ENCODE results near the gene OTOGL. TPM values are rescaled to one million over a fixed set of nuclear protein-coding genes. Genes with fewer than 3 reads are reported as not detected.
"Not testable (repeated sequence)": the region's sequence is repeated elsewhere in the genome, so short reads cannot be mapped to it uniquely, and the experiment has no call there.

OTOGL gene
- total RNA-seq, 2 experiments from 2014 or later, result not detected

- Mint-ChIP-seq H3K27ac (no peak overlapping the region), H3K9me3 (no peaks in the 10 kb centered on the region), H3K4me1 (no peaks in the 10 kb centered on the region), H3K27me3 (no peaks in the 10 kb centered on the region), H3K36me3 (ENCODE audit: low read depth) (no peaks in the 10 kb centered on the region), H3K4me3 (no peak overlapping the region)
- ChIA-PET POLR2A (no interaction called here), CTCF (no interaction called here)
- DNase-seq, result no peak
Observed at GRCh38 chr12:80291108-80291754, 191.9 kb downstream of the OTOGL start.

DNA sequence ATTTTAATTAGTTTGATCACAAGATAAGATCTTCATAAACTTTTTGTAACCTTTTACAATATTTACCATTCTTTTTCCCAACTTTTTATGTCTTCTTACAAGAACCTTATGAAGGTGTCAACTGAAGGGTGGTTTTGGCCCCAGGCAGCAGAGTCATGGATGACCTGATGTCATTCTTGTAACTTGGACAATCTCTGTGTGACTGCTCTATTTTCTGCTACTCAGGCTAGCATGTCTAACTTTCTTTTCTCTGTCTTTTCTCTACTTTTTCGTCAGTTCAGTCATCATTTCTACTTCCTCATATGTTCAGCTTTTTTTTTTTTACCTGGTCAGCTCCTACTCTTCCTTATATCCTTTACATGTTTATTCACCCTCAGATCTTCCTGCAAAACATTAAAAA lies 194.0 kb downstream of the OTOGL start:
- CTCF ChIA-PET, result interaction anchor here (0.6 kb wide), 1 partner anchor 113 kb away, joined by 4 read pairs; no protein-coding TSS in a partner anchor
- H3K9me3 Mint-ChIP-seq, result no peaks in the 10 kb centered on the region
- H3K27me3 Mint-ChIP-seq, result no peaks in the 10 kb centered on the region
- no peak overlapping the region for H3K4me3 Mint-ChIP-seq
- POLR2A ChIA-PET, result no interaction called here
- no peak overlapping the region for H3K27ac Mint-ChIP-seq
- no peaks in the 10 kb centered on the region for H3K36me3 Mint-ChIP-seq (ENCODE audit: low read depth)
- no peak for DNase-seq
- no peaks in the 10 kb centered on the region for H3K4me1 Mint-ChIP-seq

GRCh38 chr12:80293759-80294158 lies 194.4 kb downstream of the OTOGL start:
- no peak overlapping the region for H3K27ac Mint-ChIP-seq
- H3K4me1 Mint-ChIP-seq, result no peaks in the 10 kb centered on the region
- no peak for DNase-seq
- H3K36me3 Mint-ChIP-seq (ENCODE audit: low read depth), result no peaks in the 10 kb centered on the region
- no peak overlapping the region for H3K4me3 Mint-ChIP-seq
- H3K27me3 Mint-ChIP-seq, result no peaks in the 10 kb centered on the region
- POLR2A ChIA-PET, result no interaction called here
- CTCF ChIA-PET, result interaction anchor here (0.6 kb wide), 1 partner anchor 113 kb away, joined by 4 read pairs; no protein-coding TSS in a partner anchor
- no peaks in the 10 kb centered on the region for H3K9me3 Mint-ChIP-seq

DNA sequence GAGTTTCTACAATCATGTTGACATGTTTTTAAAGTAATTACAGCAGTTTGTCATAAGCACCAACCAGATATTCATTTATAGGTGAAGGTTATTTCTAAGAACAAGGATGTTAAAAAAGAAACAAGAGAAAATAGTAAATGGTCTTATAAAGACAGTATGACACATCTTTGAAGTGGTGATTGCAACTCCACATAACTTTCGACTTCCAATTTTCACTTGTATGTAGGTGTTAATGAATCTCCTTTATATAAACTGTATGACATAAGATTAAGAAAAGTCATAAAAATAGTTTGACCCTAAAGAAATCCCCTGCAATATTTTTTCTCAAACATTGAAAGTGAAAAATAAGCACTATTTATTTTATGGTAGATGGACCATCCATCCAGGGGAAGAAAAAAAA lies 199.9 kb downstream of the OTOGL start:
- H3K4me1 Mint-ChIP-seq, result no peaks in the 10 kb centered on the region
- CTCF ChIA-PET, result no interaction called here
- no peak for DNase-seq
- H3K27ac Mint-ChIP-seq, result no peak overlapping the region
- POLR2A ChIA-PET, result no interaction called here
- no peaks in the 10 kb centered on the region for H3K36me3 Mint-ChIP-seq (ENCODE audit: low read depth)
- H3K27me3 Mint-ChIP-seq, result no peaks in the 10 kb centered on the region
- H3K4me3 Mint-ChIP-seq, result no peak overlapping the region
- no peaks in the 10 kb centered on the region for H3K9me3 Mint-ChIP-seq

GRCh38 chr12:80299976-80300375 lies 200.6 kb downstream of the OTOGL start:
- H3K4me1 Mint-ChIP-seq, result no peaks in the 10 kb centered on the region
- no peaks in the 10 kb centered on the region for H3K9me3 Mint-ChIP-seq
- ChIA-PET CTCF (no interaction called here), POLR2A (no interaction called here)
- H3K4me3 Mint-ChIP-seq, result no peak overlapping the region
- no peak for DNase-seq
- no peaks in the 10 kb centered on the region for H3K36me3 Mint-ChIP-seq (ENCODE audit: low read depth)
- H3K27ac Mint-ChIP-seq, result no peak overlapping the region
- H3K27me3 Mint-ChIP-seq, result no peaks in the 10 kb centered on the region

GRCh38 chr12:80307436-80307835 lies 208.1 kb downstream of the OTOGL start:
- H3K27me3 Mint-ChIP-seq; H3K36me3 Mint-ChIP-seq (ENCODE audit: low read depth); POLR2A ChIA-PET; DNase-seq; H3K4me3 Mint-ChIP-seq; H3K4me1 Mint-ChIP-seq; H3K27ac Mint-ChIP-seq; H3K9me3 Mint-ChIP-seq; CTCF ChIA-PET: not testable (repeated sequence)

- CTCF ChIA-PET, result no interaction called here
- H3K9me3 Mint-ChIP-seq, result no peaks in the 10 kb centered on the region
- no peak overlapping the region for H3K27ac Mint-ChIP-seq
- no peaks in the 10 kb centered on the region for H3K4me1 Mint-ChIP-seq
- POLR2A ChIA-PET, result no interaction called here
- no peak overlapping the region for H3K4me3 Mint-ChIP-seq
- no peak for DNase-seq
- H3K27me3 Mint-ChIP-seq, result no peaks in the 10 kb centered on the region
- no peaks in the 10 kb centered on the region for H3K36me3 Mint-ChIP-seq (ENCODE audit: low read depth)
Observed at GRCh38 chr12:80313209-80313608, 213.9 kb downstream of the OTOGL start.

- ChIA-PET CTCF (no interaction called here), POLR2A (no interaction called here)
- H3K9me3 Mint-ChIP-seq, result no peaks in the 10 kb centered on the region
- no peak overlapping the region for H3K4me3 Mint-ChIP-seq
- no peaks in the 10 kb centered on the region for H3K4me1 Mint-ChIP-seq
- no peaks in the 10 kb centered on the region for H3K36me3 Mint-ChIP-seq (ENCODE audit: low read depth)
- no peak overlapping the region for H3K27ac Mint-ChIP-seq
- no peak for DNase-seq
- H3K27me3 Mint-ChIP-seq, result no peaks in the 10 kb centered on the region
Observed at GRCh38 chr12:80314741-80315140, 215.4 kb downstream of the OTOGL start.

GRCh38 chr12:80316222-80316621 lies 216.9 kb downstream of the OTOGL start:
- no peaks in the 10 kb centered on the region for H3K4me1 Mint-ChIP-seq
- ChIA-PET CTCF (no interaction called here), POLR2A (no interaction called here)
- no peaks in the 10 kb centered on the region for H3K9me3 Mint-ChIP-seq
- H3K36me3 Mint-ChIP-seq (ENCODE audit: low read depth), result no peaks in the 10 kb centered on the region
- no peaks in the 10 kb centered on the region for H3K27me3 Mint-ChIP-seq
- H3K4me3 Mint-ChIP-seq, result no peak overlapping the region
- H3K27ac Mint-ChIP-seq, result no peak overlapping the region
- DNase-seq, result no peak

DNA sequence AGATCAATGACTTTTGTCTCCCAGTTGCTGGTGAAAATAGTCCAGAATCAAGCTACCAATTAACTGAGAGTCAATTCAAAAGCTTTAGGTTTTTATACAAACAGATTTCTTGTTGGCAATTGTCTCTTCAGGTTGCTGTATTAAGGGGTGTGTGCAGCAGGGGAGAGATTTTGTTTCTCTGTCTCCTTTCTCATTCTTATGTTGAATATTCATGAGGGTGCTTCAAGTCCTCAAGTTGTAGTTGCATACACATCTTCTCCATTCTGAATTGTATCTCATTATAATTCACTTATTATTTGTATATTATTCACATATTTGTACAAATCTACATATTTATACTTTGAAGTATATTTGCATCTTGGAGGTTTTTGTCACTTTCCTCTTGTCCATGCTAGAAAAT lies 218.0 kb downstream of the OTOGL start:
- H3K4me1 Mint-ChIP-seq, result no peaks in the 10 kb centered on the region
- ChIA-PET CTCF (no interaction called here), POLR2A (no interaction called here)
- H3K27ac Mint-ChIP-seq, result no peak overlapping the region
- H3K9me3 Mint-ChIP-seq, result no peaks in the 10 kb centered on the region
- no peak overlapping the region for H3K4me3 Mint-ChIP-seq
- no peaks in the 10 kb centered on the region for H3K36me3 Mint-ChIP-seq (ENCODE audit: low read depth)
- DNase-seq, result no peak
- no peaks in the 10 kb centered on the region for H3K27me3 Mint-ChIP-seq

- ChIA-PET POLR2A (no interaction called here), CTCF (no interaction called here)
- no peaks in the 10 kb centered on the region for H3K4me1 Mint-ChIP-seq
- DNase-seq, result no peak
- H3K27me3 Mint-ChIP-seq, result no peaks in the 10 kb centered on the region
- H3K4me3 Mint-ChIP-seq, result no peak overlapping the region
- no peaks in the 10 kb centered on the region for H3K36me3 Mint-ChIP-seq (ENCODE audit: low read depth)
- H3K9me3 Mint-ChIP-seq, result no peaks in the 10 kb centered on the region
- no peak overlapping the region for H3K27ac Mint-ChIP-seq
Observed at GRCh38 chr12:80317899-80318298, 218.6 kb downstream of the OTOGL start.

- H3K27me3 Mint-ChIP-seq, result no peaks in the 10 kb centered on the region
- POLR2A ChIA-PET, result no interaction called here
Observed at GRCh38 chr12:80320121-80320678, 220.9 kb downstream of the OTOGL start.

DNA sequence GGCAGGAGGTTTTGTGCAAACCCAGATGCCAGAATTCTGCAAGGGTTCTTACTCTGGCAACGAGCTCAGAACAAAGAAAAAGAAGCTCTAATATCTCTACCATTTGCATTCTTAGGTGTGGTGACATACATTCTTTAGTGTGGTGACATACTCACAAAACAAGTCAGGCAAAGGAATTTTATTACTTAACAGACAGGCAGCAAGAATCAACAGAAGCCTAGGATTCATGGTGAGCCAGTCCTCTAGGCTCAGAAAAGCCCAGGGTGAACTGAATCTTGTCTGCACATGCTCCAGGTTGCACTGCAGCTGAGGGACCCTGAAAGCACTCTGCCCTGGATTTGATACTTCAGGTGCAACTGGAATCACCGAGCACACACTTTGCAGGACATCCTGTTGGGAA lies 222.3 kb downstream of the OTOGL start:
- no peaks in the 10 kb centered on the region for H3K9me3 Mint-ChIP-seq
- ChIA-PET POLR2A (no interaction called here), CTCF (no interaction called here)
- H3K27me3 Mint-ChIP-seq, result no peaks in the 10 kb centered on the region
- H3K36me3 Mint-ChIP-seq (ENCODE audit: low read depth), result no peaks in the 10 kb centered on the region
- no peak overlapping the region for H3K4me3 Mint-ChIP-seq
- DNase-seq, result no peak
- no peaks in the 10 kb centered on the region for H3K4me1 Mint-ChIP-seq
- no peak overlapping the region for H3K27ac Mint-ChIP-seq

More at GRCh38 chr12:80320121-80320678, 220.9 kb downstream of the OTOGL start:
- no peak for DNase-seq
- H3K4me3 Mint-ChIP-seq, result no peak overlapping the region
- CTCF ChIA-PET, result no interaction called here
- no peaks in the 10 kb centered on the region for H3K9me3 Mint-ChIP-seq
- H3K36me3 Mint-ChIP-seq (ENCODE audit: low read depth), result no peaks in the 10 kb centered on the region
- no peak overlapping the region for H3K27ac Mint-ChIP-seq
- H3K4me1 Mint-ChIP-seq, result no peaks in the 10 kb centered on the region

- Mint-ChIP-seq H3K9me3 (no peaks in the 10 kb centered on the region), H3K4me3 (no peak overlapping the region), H3K27ac (no peak overlapping the region), H3K27me3 (no peaks in the 10 kb centered on the region), H3K36me3 (ENCODE audit: low read depth) (no peaks in the 10 kb centered on the region), H3K4me1 (no peaks in the 10 kb centered on the region)
- ChIA-PET CTCF (no interaction called here), POLR2A (no interaction called here)
- DNase-seq, result no peak
Observed at GRCh38 chr12:80325167-80325959, 226.0 kb downstream of the OTOGL start.

All from activated CD4-positive, alpha-beta T cell treated with anti-CD3 and anti-CD28 coated beads, Interleukin-2, amount 10 ng/mL, durations not matched to agents 7 days and 5 days (primary cell).